ENCODE measurements around the gene SMARCC2.

The SMARCC2 gene

DNA sequence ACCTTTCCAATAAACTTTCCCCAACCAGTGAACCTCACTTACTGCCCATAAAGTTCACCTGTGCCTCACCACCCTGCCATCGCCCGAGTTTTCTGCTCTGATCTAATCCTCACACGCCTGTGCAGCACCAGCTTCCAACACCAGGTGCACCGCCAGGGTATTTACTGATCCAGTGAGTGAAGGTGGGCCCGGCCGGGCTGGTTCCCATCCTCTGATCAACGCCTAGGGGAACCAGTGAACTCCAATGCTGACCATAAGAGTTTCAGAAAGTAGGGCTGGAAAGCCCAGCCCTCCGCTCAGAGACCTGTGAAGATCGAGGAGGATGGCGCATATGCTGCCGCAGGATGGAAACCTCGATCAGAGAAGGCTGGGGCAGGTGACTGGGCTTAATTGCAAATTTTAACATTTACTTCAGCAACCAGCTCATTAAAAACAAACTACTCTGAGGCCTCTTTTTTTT, 37.6 kb downstream of the SMARCC2 start:
- Histone ChIP-seq H3K27me3 (replicated peaks) (no peaks in the 10 kb centered on the region), H3K27ac (peak overlapping the region; percentile 50), H3K36me3 (replicated peaks) (no peaks in the 10 kb centered on the region), H3K4me3 (ENCODE audit: low read depth, low read length) (peak overlapping the region; percentile 74)
- in situ Hi-C loops (cut with HindIII; ENCODE audit: low pct_ligation_motif_present, low sequenced_read_pairs), result no loop called here
- DNase-seq, result no peak
- peak; percentile 66 for TF ChIP-seq CTCF (IDR thresholded peaks at IDR 0.05; ENCODE audit: low read depth, low read length, missing control alignments)

DNA sequence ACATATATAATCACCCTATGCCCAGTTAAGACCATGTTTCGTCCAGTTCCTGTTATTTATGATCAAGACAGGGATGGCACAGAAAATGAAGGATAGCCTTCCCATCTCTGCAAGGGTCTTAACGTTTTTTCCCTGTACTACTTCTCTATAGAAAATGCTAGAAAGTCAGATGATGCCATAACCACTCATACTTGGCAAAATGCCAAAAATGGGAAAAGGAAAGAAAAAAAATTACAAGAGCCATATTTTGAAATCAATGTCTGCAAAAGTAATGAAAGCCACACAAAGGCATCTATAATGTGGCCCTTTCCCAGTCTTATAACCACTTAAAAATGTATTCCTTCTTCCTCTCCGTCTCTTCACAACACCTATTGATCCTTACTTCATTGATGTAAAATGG, 38.7 kb downstream of the SMARCC2 start:
- H3K4me3 ChIP-seq (ENCODE audit: low read depth, low read length), result no peak overlapping the region
- in situ Hi-C loops (cut with HindIII; ENCODE audit: low pct_ligation_motif_present, low sequenced_read_pairs), result no loop called here
- TF ChIP-seq CTCF (IDR thresholded peaks at IDR 0.05; ENCODE audit: low read depth, low read length, missing control alignments), result no peak
- no peak overlapping the region for H3K27ac ChIP-seq
- DNase-seq, result no peak
- H3K27me3 ChIP-seq (replicated peaks), result no peaks in the 10 kb centered on the region
- no peaks in the 10 kb centered on the region for H3K36me3 ChIP-seq (replicated peaks)

DNA sequence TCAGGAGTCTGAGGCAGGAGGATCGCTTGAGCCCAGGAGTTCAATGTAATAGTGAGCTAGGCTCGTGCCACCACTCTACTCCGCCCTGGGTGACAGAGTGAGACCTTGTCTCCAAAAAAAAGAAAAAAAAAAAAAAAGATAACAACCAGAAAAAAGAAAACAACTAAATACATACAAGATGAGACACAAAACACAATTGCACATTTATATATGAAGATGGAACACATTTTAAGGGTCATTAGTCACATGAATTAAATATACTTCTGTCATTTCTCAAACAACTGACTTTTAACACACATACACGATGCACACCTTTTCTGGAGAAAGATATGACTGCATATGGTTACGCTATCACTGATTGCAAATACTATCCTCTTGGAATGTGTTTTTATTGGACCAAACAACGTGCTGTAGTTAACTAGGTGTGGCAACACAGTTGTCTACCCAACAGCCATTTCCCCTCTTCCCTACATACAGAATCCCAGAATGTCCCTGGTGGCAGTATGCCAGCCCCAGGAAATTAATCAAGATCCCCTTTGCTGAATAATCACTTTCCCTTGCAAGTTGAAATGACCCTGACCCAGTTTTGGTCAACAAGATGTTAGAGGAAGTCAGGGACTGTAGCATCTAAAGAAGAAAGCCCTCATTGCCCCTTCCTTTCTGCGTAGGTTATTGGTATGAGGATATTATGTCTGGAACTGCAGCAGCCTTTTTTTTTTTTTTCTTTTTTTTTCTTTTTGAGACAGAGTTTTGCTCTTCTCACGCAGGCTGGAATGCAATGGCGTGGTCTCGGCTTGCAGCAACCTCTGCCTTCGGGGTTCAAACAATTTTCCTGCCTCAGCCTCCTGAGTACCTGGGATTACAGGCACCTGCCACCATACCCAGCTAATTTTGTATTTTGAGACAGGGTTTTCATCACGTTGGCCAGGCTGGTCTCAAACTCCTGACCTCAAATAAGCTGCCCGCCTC, 42.5 kb downstream of the SMARCC2 start:
- H3K27ac ChIP-seq, result no peak overlapping the region
- no peak overlapping the region for H3K4me3 ChIP-seq (ENCODE audit: low read depth, low read length)
- in situ Hi-C loops (cut with HindIII; ENCODE audit: low pct_ligation_motif_present, low sequenced_read_pairs), result no loop called here
- no peak for TF ChIP-seq CTCF (IDR thresholded peaks at IDR 0.05; ENCODE audit: low read depth, low read length, missing control alignments)
- peaks cover 23% of the 10 kb centered on the region for H3K36me3 ChIP-seq (replicated peaks)
- no peak for DNase-seq
- H3K27me3 ChIP-seq (replicated peaks), result no peaks in the 10 kb centered on the region

DNA sequence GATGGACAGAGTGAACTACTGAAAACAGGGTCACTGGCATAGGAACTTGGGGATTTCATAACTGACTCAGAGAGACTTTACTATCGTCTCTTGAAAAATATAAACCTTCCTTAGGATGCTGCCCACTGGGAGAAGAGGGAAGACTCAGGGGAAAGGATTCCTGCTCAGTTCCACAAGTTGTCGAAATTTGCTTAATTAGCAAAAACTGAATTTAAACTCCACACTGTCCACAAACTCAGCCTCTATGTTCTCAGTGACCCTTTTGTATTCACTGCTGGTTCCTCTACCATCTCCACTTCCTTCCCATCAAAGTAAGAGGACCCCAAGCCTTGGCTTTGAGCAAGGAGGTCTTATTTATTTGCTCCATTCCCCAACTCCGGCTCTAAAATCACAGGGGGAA, 44.1 kb downstream of the SMARCC2 start:
- in situ Hi-C loops (cut with HindIII; ENCODE audit: low pct_ligation_motif_present, low sequenced_read_pairs), result no loop called here
- H3K27me3 ChIP-seq (replicated peaks), result no peaks in the 10 kb centered on the region
- no peak overlapping the region for H3K27ac ChIP-seq
- peaks cover 35% of the 10 kb centered on the region for H3K36me3 ChIP-seq (replicated peaks)
- H3K4me3 ChIP-seq (ENCODE audit: low read depth, low read length), result no peak overlapping the region
- TF ChIP-seq CTCF (IDR thresholded peaks at IDR 0.05; ENCODE audit: low read depth, low read length, missing control alignments), result no peak
- DNase-seq, result no peak

DNA sequence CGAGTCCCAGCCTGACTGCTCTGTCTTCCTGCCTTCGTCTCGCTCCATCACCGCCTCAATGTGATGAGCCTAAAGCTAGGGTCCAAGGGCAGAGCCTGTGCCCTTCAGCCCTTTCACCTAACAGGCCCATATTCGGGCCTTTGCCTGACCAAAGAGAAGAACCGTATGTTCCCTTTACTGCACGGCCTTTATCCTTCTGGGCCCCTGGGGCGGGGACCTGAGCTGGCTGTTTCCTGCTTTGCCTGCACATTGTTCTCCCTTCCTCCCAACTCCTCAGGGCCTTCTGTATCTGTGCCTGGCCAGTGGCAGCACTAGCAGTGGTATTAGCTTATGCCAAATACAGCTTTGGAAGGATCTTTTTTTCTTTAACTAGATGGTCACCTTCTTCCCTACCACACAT, 45.4 kb downstream of the SMARCC2 start:
- no peak for DNase-seq
- Histone ChIP-seq H3K4me3 (ENCODE audit: low read depth, low read length) (no peak overlapping the region), H3K36me3 (replicated peaks) (peaks cover 46% of the 10 kb centered on the region), H3K27ac (no peak overlapping the region), H3K27me3 (replicated peaks) (no peaks in the 10 kb centered on the region)
- no peak for TF ChIP-seq CTCF (IDR thresholded peaks at IDR 0.05; ENCODE audit: low read depth, low read length, missing control alignments)
- in situ Hi-C loops (cut with HindIII; ENCODE audit: low pct_ligation_motif_present, low sequenced_read_pairs), result no loop called here
